Activated T-helper 1 cell treated with anti-CD3 and anti-CD28 coated beads, Interleukin-12 subunit alpha, Interleukin-12 subunit beta, Interleukin-2, Interleukin-4 antibody, amounts not matched to agents 30 ng/mL and 10 ng/mL and 1 ng/mL, durations not matched to agents 14 hours and 24 hours and 36 hours (primary cell): ENCODE results near the gene CYB5R4. TPM values are rescaled to one million over a fixed set of nuclear protein-coding genes. Genes with fewer than 3 reads are reported as not detected.
"Not testable (repeated sequence)": the region's sequence is repeated elsewhere in the genome, so short reads cannot be mapped to it uniquely, and the experiment has no call there.

Source experiments
- DNase-seq: peaks from one replicate; pipeline ENCODE4 v3.0.0; 2021; ENCODE audit warnings: low spot score
- H3K27ac Mint-ChIP-seq: one replicate; pipeline ENCODE4 v1.8.0; 2021; ENCODE audit warnings: mild to moderate bottlenecking, mixed read lengths
- H3K27me3 Mint-ChIP-seq: one replicate; pipeline ENCODE4 v1.8.0; 2022; ENCODE audit warnings: mild to moderate bottlenecking, moderate library complexity, mixed read lengths; ENCODE audit not compliant: insufficient read depth
- H3K36me3 Mint-ChIP-seq: one replicate; pipeline ENCODE4 v1.8.0; 2021; ENCODE audit warnings: low read depth, mixed read lengths
- H3K4me1 Mint-ChIP-seq: one replicate; pipeline ENCODE4 v1.8.0; 2021; ENCODE audit warnings: low read depth, mixed read lengths
- H3K4me3 Mint-ChIP-seq: one replicate; pipeline ENCODE4 v1.8.0; 2021; ENCODE audit warnings: mild to moderate bottlenecking, moderate library complexity, mixed read lengths
- H3K9me3 Mint-ChIP-seq: one replicate; pipeline ENCODE4 v1.8.0; 2021; ENCODE audit warnings: mixed read lengths
- intact Hi-C: fragments of 100-400 bp; cut with micrococcal nuclease; formaldehyde crosslinking; loops from one replicate; pipeline ENCODE4 v1.15.1; 2024
- total RNA-seq: library from RNA; stranded (reverse); gene quantifications from 2 replicates; pipeline ENCODE4 v1.2.3, GENCODE V29; 2022

The CYB5R4 gene
- total RNA-seq, 1 donor from 2014 or later, result 25.3 TPM

- no peak overlapping the region for H3K27ac Mint-ChIP-seq
- intact Hi-C loops, result no loop called here
- H3K4me1 Mint-ChIP-seq, result peaks cover 10% of the 10 kb centered on the region
- no peak for DNase-seq
- no peaks in the 10 kb centered on the region for H3K27me3 Mint-ChIP-seq
- H3K36me3 Mint-ChIP-seq, result peaks cover 17% of the 10 kb centered on the region
- no peak overlapping the region for H3K4me3 Mint-ChIP-seq
- peaks cover 9% of the 10 kb centered on the region for H3K9me3 Mint-ChIP-seq
Measured at GRCh38 chr6:83872386-83873118, 13.1 kb downstream of the CYB5R4 start.

- peaks cover 6% of the 10 kb centered on the region for H3K36me3 Mint-ChIP-seq
- H3K4me3 Mint-ChIP-seq, result no peak overlapping the region
- no peaks in the 10 kb centered on the region for H3K27me3 Mint-ChIP-seq
- intact Hi-C loops, result no loop called here
- H3K4me1 Mint-ChIP-seq, result peaks cover 10% of the 10 kb centered on the region
- DNase-seq, result no peak
- H3K27ac Mint-ChIP-seq, result no peak overlapping the region
- no peaks in the 10 kb centered on the region for H3K9me3 Mint-ChIP-seq
Measured at GRCh38 chr6:83873869-83874268, 14.4 kb downstream of the CYB5R4 start.

- Mint-ChIP-seq H3K27me3 (no peaks in the 10 kb centered on the region), H3K9me3 (no peaks in the 10 kb centered on the region), H3K4me3 (no peak overlapping the region), H3K27ac (no peak overlapping the region), H3K36me3 (peaks cover 4% of the 10 kb centered on the region), H3K4me1 (peaks cover 10% of the 10 kb centered on the region)
- DNase-seq, result no peak
- intact Hi-C loops, result no loop called here
Measured at GRCh38 chr6:83875843-83876242, 16.4 kb downstream of the CYB5R4 start.

GRCh38 chr6:83878902-83879644, 19.6 kb downstream of the CYB5R4 start:
- H3K27ac Mint-ChIP-seq, result no peak overlapping the region
- H3K9me3 Mint-ChIP-seq, result no peaks in the 10 kb centered on the region
- peaks cover 2% of the 10 kb centered on the region for H3K36me3 Mint-ChIP-seq
- intact Hi-C loops, result no loop called here
- peaks cover 5% of the 10 kb centered on the region for H3K4me1 Mint-ChIP-seq
- DNase-seq, result no peak
- no peak overlapping the region for H3K4me3 Mint-ChIP-seq
- H3K27me3 Mint-ChIP-seq, result no peaks in the 10 kb centered on the region

- no peaks in the 10 kb centered on the region for H3K27me3 Mint-ChIP-seq
- no peak overlapping the region for H3K4me3 Mint-ChIP-seq
- H3K36me3 Mint-ChIP-seq, result no peaks in the 10 kb centered on the region
- no peak overlapping the region for H3K27ac Mint-ChIP-seq
- peaks cover 7% of the 10 kb centered on the region for H3K4me1 Mint-ChIP-seq
- intact Hi-C loops, result loop anchor here (5.0 to 10.0 kb wide), 2 partner anchors 545 to 808 kb away; no protein-coding TSS in a partner anchor
- DNase-seq, result no peak
- H3K9me3 Mint-ChIP-seq, result no peaks in the 10 kb centered on the region
Measured at GRCh38 chr6:83879746-83880145, 20.3 kb downstream of the CYB5R4 start.

- Mint-ChIP-seq H3K36me3 (no peaks in the 10 kb centered on the region), H3K27me3 (no peaks in the 10 kb centered on the region), H3K27ac (no peak overlapping the region), H3K9me3 (no peaks in the 10 kb centered on the region), H3K4me1 (peaks cover 7% of the 10 kb centered on the region), H3K4me3 (no peak overlapping the region)
- DNase-seq, result no peak
- intact Hi-C loops, result loop anchor here (5.0 to 10.0 kb wide), 2 partner anchors 542 to 804 kb away; no protein-coding TSS in a partner anchor
Measured at GRCh38 chr6:83883240-83883639, 23.8 kb downstream of the CYB5R4 start.

- intact Hi-C loops, result loop anchor here (1.0 to 10.0 kb wide), 6 partner anchors 25 to 1439 kb away; partner anchors contain the start of gene CYB5R4
- no peak overlapping the region for H3K4me3 Mint-ChIP-seq
- H3K9me3 Mint-ChIP-seq, result no peaks in the 10 kb centered on the region
- no peak for DNase-seq
- H3K27ac Mint-ChIP-seq, result no peak overlapping the region
- peaks cover 7% of the 10 kb centered on the region for H3K4me1 Mint-ChIP-seq
- H3K27me3 Mint-ChIP-seq, result no peaks in the 10 kb centered on the region
- no peaks in the 10 kb centered on the region for H3K36me3 Mint-ChIP-seq
Measured at GRCh38 chr6:83884523-83884922, 25.0 kb downstream of the CYB5R4 start.

- intact Hi-C loops, result loop anchor here (10.0 kb wide), 1 partner anchor 539 kb away; no protein-coding TSS in a partner anchor
- Mint-ChIP-seq H3K4me1 (peaks cover 7% of the 10 kb centered on the region), H3K4me3 (no peak overlapping the region), H3K27me3 (no peaks in the 10 kb centered on the region), H3K36me3 (no peaks in the 10 kb centered on the region), H3K27ac (no peak overlapping the region), H3K9me3 (no peaks in the 10 kb centered on the region)
- DNase-seq, result no peak
Measured at GRCh38 chr6:83885984-83886383, 26.5 kb downstream of the CYB5R4 start.

- Mint-ChIP-seq H3K4me1 (peaks cover 2% of the 10 kb centered on the region), H3K36me3 (peaks cover 4% of the 10 kb centered on the region), H3K27ac (no peak overlapping the region), H3K9me3 (no peaks in the 10 kb centered on the region), H3K27me3 (no peaks in the 10 kb centered on the region), H3K4me3 (no peak overlapping the region)
- intact Hi-C loops, result loop anchor here (10.0 kb wide), 1 partner anchor 535 kb away; no protein-coding TSS in a partner anchor
- no peak for DNase-seq
Measured at GRCh38 chr6:83889621-83890020, 30.1 kb downstream of the CYB5R4 start.

- H3K36me3 Mint-ChIP-seq, result peaks cover 10% of the 10 kb centered on the region
- no peaks in the 10 kb centered on the region for H3K4me1 Mint-ChIP-seq
- no peaks in the 10 kb centered on the region for H3K27me3 Mint-ChIP-seq
- intact Hi-C loops, result no loop called here
- H3K4me3 Mint-ChIP-seq, result no peak overlapping the region
- no peak for DNase-seq
- no peaks in the 10 kb centered on the region for H3K9me3 Mint-ChIP-seq
- no peak overlapping the region for H3K27ac Mint-ChIP-seq
Measured at GRCh38 chr6:83890520-83890919, 31.0 kb downstream of the CYB5R4 start.

GRCh38 chr6:83891586-83891985, 32.1 kb downstream of the CYB5R4 start:
- H3K4me3 Mint-ChIP-seq, result no peak overlapping the region
- DNase-seq, result no peak
- H3K27ac Mint-ChIP-seq, result no peak overlapping the region
- intact Hi-C loops, result no loop called here
- H3K36me3 Mint-ChIP-seq, result peaks cover 13% of the 10 kb centered on the region
- no peaks in the 10 kb centered on the region for H3K4me1 Mint-ChIP-seq
- no peaks in the 10 kb centered on the region for H3K27me3 Mint-ChIP-seq
- H3K9me3 Mint-ChIP-seq, result no peaks in the 10 kb centered on the region

- H3K27ac Mint-ChIP-seq, result no peak overlapping the region
- H3K4me3 Mint-ChIP-seq, result no peak overlapping the region
- H3K27me3 Mint-ChIP-seq, result no peaks in the 10 kb centered on the region
- H3K9me3 Mint-ChIP-seq, result no peaks in the 10 kb centered on the region
- intact Hi-C loops, result no loop called here
- H3K4me1 Mint-ChIP-seq, result no peaks in the 10 kb centered on the region
- peaks cover 13% of the 10 kb centered on the region for H3K36me3 Mint-ChIP-seq
- DNase-seq, result no peak
Measured at GRCh38 chr6:83893024-83893423, 33.5 kb downstream of the CYB5R4 start.

GRCh38 chr6:83897094-83897493, 37.6 kb downstream of the CYB5R4 start:
- H3K9me3 Mint-ChIP-seq, H3K4me1 Mint-ChIP-seq, H3K4me3 Mint-ChIP-seq, H3K27ac Mint-ChIP-seq, intact Hi-C loops, H3K27me3 Mint-ChIP-seq, DNase-seq: not testable (repeated sequence)
- H3K36me3 Mint-ChIP-seq, result peaks cover 13% of the 10 kb centered on the region
